ENCODE results near the gene CIRBP.

Gene CIRBP

DNA sequence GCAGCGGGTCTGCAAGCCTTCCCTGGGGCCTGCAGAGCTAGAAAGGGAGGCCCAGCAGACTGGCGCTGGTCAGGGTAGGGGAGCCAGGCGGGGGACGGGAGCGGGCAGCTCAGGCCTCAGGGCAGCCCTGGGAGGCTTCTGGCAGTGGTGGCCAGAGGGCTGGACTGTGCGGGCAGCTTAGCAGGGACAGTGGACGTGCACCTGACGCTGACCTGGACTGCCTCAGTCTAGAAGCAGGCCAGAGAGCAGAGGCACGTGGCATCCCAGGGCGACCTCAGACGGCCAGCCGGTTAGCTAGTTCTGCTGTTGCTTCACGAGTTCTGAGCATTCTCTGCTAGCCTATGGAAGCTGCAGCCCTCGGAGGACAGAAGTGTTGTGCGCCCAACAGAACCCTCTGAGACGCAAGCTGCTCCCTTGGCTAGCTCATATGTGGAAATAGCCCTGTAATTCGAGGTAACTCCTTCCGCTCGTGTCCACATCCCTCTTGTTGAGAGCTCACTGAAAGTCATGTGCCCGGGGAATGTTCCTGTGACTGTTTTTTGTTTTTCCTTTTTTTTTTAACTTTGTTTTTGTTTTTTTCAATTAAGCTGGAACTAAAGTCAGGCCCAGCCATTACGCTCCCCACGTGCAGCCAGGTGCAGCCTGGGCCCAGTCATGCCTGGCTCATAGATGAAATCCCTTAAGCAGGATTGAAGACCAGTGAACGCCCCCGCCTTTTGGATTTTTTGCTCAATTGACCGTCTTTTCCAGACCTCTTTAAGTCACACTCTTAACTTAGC is 4.3 kb downstream of the CIRBP start:
- H3K4me3 ChIP-seq (ENCODE audit: insufficient read length, low read depth): no peak overlapping the region
- peaks cover under 1% of the 10 kb centered on the region for H3K27me3 ChIP-seq (ENCODE audit: insufficient read depth, insufficient read length)
- no peaks in the 10 kb centered on the region for H3K9me3 ChIP-seq (ENCODE audit: insufficient read depth, low read length)
- DNase-seq (ENCODE audit: low read depth, low spot score): no peak
- H3K4me1 ChIP-seq (ENCODE audit: insufficient read depth, insufficient read length): peaks cover 36% of the 10 kb centered on the region
- peak overlapping the region; percentile 99 for H3K9ac ChIP-seq (ENCODE audit: insufficient read length, low read depth)
- no peak for TF ChIP-seq SUZ12 (IDR thresholded peaks at IDR 0.05; ENCODE audit: extremely low read depth, insufficient read depth, insufficient read length)
- no peak for TF ChIP-seq ZNF274 (IDR thresholded peaks at IDR 0.05; ENCODE audit: low read depth, low read length)
- TF ChIP-seq YY1 (IDR thresholded peaks at IDR 0.05; ENCODE audit: insufficient read depth, insufficient read length): no peak
- peaks cover 75% of the 10 kb centered on the region for H3K36me3 ChIP-seq (ENCODE audit: insufficient read depth, insufficient read length, low read length)

DNA sequence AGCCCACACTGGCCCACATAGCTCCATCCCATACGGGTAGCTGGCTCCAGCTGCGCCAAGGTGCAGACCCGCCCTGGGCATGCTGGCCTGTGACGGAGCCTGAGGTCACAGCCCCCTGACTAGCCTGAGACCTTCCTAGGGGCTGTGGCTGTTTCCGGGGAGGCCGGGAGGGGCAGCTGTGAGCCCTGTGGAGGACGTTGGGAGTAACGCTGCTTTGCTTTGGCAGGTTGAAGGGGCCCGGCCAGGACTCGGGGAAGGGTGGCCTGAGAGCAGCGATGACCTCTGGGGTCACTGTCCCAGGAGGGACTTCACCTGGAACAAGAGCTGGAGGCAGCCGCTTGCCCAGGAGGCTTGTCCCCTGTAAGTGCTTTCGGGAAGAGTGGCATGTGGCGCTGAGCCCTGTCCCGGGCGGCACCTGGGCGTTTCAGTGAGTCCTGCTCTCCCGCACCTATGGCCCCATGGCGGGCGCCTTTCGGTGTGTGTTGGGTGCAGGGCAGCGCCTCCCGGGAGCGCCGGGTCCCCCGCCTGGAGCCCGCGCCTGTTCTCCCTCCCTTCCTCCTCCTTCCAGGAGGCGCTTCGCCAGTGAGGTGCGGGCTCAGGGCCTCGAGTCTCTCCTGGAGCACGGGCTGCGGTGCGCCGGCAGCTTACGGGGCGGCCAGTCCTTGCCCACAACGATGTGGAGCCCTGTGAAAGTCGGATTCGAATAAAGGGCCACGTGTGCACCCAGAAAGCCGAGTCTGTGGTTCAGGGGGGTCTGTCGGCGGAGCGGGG is 5.1 kb downstream of the CIRBP start:
- H3K9ac ChIP-seq (ENCODE audit: insufficient read length, low read depth): peak overlapping the region; percentile 99
- H3K4me3 ChIP-seq (ENCODE audit: insufficient read length, low read depth): peak overlapping the region; percentile 97
- peaks cover 83% of the 10 kb centered on the region for H3K36me3 ChIP-seq (ENCODE audit: insufficient read depth, insufficient read length, low read length)

DNA sequence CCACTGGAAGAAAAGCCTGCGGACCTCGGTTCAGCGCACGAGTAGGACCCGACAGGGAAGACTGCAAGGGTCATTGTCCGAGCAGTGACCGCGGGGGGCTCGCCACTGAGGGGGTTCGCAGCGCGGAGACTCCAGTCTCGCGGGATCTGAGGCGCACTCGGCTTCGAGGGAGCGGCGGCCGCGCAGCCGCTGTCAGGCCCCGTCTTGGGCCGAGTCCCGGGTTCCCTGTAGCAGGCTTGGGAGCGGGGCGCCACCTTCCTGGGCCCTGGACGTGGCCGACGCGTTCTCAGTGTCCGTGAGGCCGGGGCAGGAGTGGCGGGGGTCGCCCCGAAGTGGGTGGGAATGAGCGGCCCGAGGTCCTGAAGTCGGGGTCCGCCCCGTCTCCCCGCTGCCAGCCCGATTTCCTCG is 5.7 kb downstream of the CIRBP start:
- Histone ChIP-seq H3K4me3 (ENCODE audit: insufficient read length, low read depth) (peak overlapping the region; percentile 97), H3K9me3 (ENCODE audit: insufficient read depth, low read length) (no peaks in the 10 kb centered on the region), H3K27me3 (ENCODE audit: insufficient read depth, insufficient read length) (no peaks in the 10 kb centered on the region), H3K4me1 (ENCODE audit: insufficient read depth, insufficient read length) (peaks cover 35% of the 10 kb centered on the region), H3K9ac (ENCODE audit: insufficient read length, low read depth) (peak overlapping the region; percentile 99), H3K36me3 (ENCODE audit: insufficient read depth, insufficient read length, low read length) (peaks cover 86% of the 10 kb centered on the region)
- no peak for DNase-seq (ENCODE audit: low read depth, low spot score)
- TF ChIP-seq SUZ12 (IDR thresholded peaks at IDR 0.05; ENCODE audit: extremely low read depth, insufficient read depth, insufficient read length) (no peak), ZNF274 (IDR thresholded peaks at IDR 0.05; ENCODE audit: low read depth, low read length) (no peak), YY1 (IDR thresholded peaks at IDR 0.05; ENCODE audit: insufficient read depth, insufficient read length) (no peak)

More for the DNA sequence above, 5.1 kb downstream of the CIRBP start:
- peaks cover 32% of the 10 kb centered on the region for H3K4me1 ChIP-seq (ENCODE audit: insufficient read depth, insufficient read length)
- no peaks in the 10 kb centered on the region for H3K9me3 ChIP-seq (ENCODE audit: insufficient read depth, low read length)
- TF ChIP-seq ZNF274 (IDR thresholded peaks at IDR 0.05; ENCODE audit: low read depth, low read length): no peak
- no peak for TF ChIP-seq YY1 (IDR thresholded peaks at IDR 0.05; ENCODE audit: insufficient read depth, insufficient read length)
- no peak for TF ChIP-seq SUZ12 (IDR thresholded peaks at IDR 0.05; ENCODE audit: extremely low read depth, insufficient read depth, insufficient read length)
- no peaks in the 10 kb centered on the region for H3K27me3 ChIP-seq (ENCODE audit: insufficient read depth, insufficient read length)
- DNase-seq (ENCODE audit: low read depth, low spot score): no peak

DNA sequence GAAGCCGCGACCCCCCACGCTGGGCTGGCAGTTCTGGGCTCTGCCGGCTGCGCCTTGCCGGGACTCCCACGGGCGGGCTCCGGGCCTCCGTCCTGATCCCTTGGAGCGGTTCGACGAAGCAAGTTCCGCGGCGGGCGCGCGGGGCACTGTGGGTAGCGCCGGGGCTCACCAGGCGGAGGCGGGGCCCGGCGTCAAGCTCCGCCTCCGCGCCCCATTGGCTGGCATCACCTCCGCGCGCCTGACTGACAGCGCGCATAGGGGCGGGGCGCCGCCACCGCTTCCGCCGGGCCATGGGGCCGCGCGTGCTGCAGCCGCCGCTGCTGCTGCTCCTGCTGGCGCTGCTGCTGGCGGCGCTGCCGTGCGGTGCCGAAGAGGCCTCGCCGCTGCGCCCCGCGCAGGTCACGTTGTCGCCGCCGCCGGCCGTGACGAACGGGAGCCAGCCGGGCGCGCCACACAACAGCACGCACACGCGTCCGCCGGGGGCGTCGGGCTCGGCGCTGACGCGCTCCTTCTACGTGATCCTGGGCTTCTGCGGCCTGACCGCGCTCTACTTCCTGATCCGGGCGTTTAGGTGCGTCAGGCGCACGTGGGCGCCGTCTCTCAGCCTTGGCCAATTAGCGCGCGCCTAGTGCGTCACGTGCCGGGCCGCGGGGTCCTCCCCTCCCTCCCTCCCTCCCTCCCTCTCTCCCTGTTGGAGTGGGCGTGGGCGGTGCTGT is 6.3 kb downstream of the CIRBP start, which contains the start of gene FAM174C:
FAM174C (plus strand) TSS at position 271 of the 716 bp plus-strand sequence; CDS start at position 291, 20 bp downstream.
- DNase-seq (ENCODE audit: low read depth, low spot score): peak; percentile 97
- TF ChIP-seq YY1 (IDR thresholded peaks at IDR 0.05; ENCODE audit: insufficient read depth, insufficient read length) (no peak), SUZ12 (IDR thresholded peaks at IDR 0.05; ENCODE audit: extremely low read depth, insufficient read depth, insufficient read length) (no peak), ZNF274 (IDR thresholded peaks at IDR 0.05; ENCODE audit: low read depth, low read length) (no peak)
- no peaks in the 10 kb centered on the region for H3K9me3 ChIP-seq (ENCODE audit: insufficient read depth, low read length)
- H3K4me1 ChIP-seq (ENCODE audit: insufficient read depth, insufficient read length): peaks cover 35% of the 10 kb centered on the region
- H3K4me3 ChIP-seq (ENCODE audit: insufficient read length, low read depth): peak within 1 kb of the TSS; percentile 97
- peaks cover 86% of the 10 kb centered on the region for H3K36me3 ChIP-seq (ENCODE audit: insufficient read depth, insufficient read length, low read length)
- peak within 1 kb of the TSS; percentile 99 for H3K9ac ChIP-seq (ENCODE audit: insufficient read length, low read depth)
- H3K27me3 ChIP-seq (ENCODE audit: insufficient read depth, insufficient read length): no peaks in the 10 kb centered on the region

DNA sequence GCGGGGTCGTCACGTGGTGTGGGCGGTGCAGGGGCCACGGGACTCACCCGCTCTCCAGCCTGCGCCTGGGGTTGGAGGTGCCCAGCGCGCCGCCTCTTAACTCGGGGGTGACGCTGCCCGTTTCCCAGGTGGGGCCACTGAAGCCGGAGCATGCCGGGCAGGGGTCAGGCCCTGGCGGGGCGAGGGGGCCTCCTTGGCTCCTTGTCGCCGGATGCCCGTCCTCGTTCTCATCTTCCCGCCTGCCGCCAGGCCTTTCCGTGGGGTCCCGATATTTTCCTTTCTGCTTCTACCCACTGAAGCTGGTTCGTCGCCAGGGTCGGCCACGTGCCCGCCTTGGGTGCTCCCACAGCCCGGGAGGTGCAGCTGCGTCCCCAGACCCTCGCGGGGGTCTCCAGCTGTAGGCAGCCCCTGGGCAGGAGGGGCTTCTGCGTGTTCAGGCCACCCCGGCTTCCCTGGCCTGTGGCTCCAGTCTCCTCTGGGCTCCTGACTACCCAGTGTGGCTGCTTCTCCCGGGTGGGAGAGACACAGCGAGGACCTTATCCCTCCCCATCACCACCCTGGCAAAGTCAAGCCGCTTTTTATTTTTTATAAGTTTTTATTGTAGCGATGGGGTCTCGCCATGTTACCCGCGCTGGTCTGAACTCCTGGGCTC is 7.0 kb downstream of the CIRBP start:
- Histone ChIP-seq H3K4me1 (ENCODE audit: insufficient read depth, insufficient read length) (peaks cover 31% of the 10 kb centered on the region), H3K36me3 (ENCODE audit: insufficient read depth, insufficient read length, low read length) (peaks cover 85% of the 10 kb centered on the region), H3K9me3 (ENCODE audit: insufficient read depth, low read length) (no peaks in the 10 kb centered on the region), H3K27me3 (ENCODE audit: insufficient read depth, insufficient read length) (no peaks in the 10 kb centered on the region), H3K9ac (ENCODE audit: insufficient read length, low read depth) (peak overlapping the region; percentile 98), H3K4me3 (ENCODE audit: insufficient read length, low read depth) (peak overlapping the region; percentile 97)
- no peak for DNase-seq (ENCODE audit: low read depth, low spot score)
- TF ChIP-seq ZNF274 (IDR thresholded peaks at IDR 0.05; ENCODE audit: low read depth, low read length) (no peak), SUZ12 (IDR thresholded peaks at IDR 0.05; ENCODE audit: extremely low read depth, insufficient read depth, insufficient read length) (no peak), YY1 (IDR thresholded peaks at IDR 0.05; ENCODE audit: insufficient read depth, insufficient read length) (no peak)

DNA sequence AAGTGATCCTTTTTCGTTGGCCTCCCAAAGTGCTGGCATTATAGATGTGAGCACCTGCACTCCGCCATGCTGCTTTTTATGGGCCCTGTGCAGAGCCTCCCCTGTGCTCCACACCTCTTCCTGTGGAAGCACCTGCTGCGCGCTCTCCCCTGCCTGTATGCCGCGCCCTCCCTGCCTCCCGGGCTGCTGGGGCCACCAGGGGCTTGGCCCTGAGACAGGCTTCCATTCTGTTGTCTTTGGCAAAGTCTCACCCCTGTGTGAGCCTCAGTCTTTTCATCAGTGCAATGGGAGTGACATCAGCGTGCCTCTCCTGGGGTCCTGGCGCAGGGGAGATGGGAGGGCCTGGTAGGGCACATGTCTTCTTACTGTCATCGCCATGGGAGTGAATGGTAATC is 7.5 kb downstream of the CIRBP start:
- peaks cover 80% of the 10 kb centered on the region for H3K36me3 ChIP-seq (ENCODE audit: insufficient read depth, insufficient read length, low read length)
- peak overlapping the region; percentile 98 for H3K9ac ChIP-seq (ENCODE audit: insufficient read length, low read depth)
- TF ChIP-seq ZNF274 (IDR thresholded peaks at IDR 0.05; ENCODE audit: low read depth, low read length) (no peak), SUZ12 (IDR thresholded peaks at IDR 0.05; ENCODE audit: extremely low read depth, insufficient read depth, insufficient read length) (no peak), YY1 (IDR thresholded peaks at IDR 0.05; ENCODE audit: insufficient read depth, insufficient read length) (no peak)
- peak overlapping the region; percentile 97 for H3K4me3 ChIP-seq (ENCODE audit: insufficient read length, low read depth)
- DNase-seq (ENCODE audit: low read depth, low spot score): no peak
- no peaks in the 10 kb centered on the region for H3K27me3 ChIP-seq (ENCODE audit: insufficient read depth, insufficient read length)
- peaks cover 27% of the 10 kb centered on the region for H3K4me1 ChIP-seq (ENCODE audit: insufficient read depth, insufficient read length)
- H3K9me3 ChIP-seq (ENCODE audit: insufficient read depth, low read length): no peaks in the 10 kb centered on the region
